ENCODE results near the gene CCL22. TPM values are rescaled to one million over a fixed set of nuclear protein-coding genes. Genes with fewer than 3 reads are reported as not detected.
A peak's percentile ranks its signal among the peaks of the same experiment; 100 is the strongest.
"Not testable (repeated sequence)": the region's sequence is repeated elsewhere in the genome, so short reads cannot be mapped to it uniquely, and the experiment has no call there.

The CCL22 gene, protein sequence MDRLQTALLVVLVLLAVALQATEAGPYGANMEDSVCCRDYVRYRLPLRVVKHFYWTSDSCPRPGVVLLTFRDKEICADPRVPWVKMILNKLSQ
- not detected for polyA plus RNA-seq (2013, experiment 1 of 2; ENCODE audit: insufficient read length)
- not detected for polyA plus RNA-seq (2013, experiment 2 of 2; ENCODE audit: insufficient read length)

GRCh38 chr16:57358527-57359095 is at the start of gene CCL22:
Gene CCL22, plus strand, starts transcription at chr16:57358783. Its CDS starts 34 bp downstream, at chr16:57358817.
- DNase-seq: no peak

DNA sequence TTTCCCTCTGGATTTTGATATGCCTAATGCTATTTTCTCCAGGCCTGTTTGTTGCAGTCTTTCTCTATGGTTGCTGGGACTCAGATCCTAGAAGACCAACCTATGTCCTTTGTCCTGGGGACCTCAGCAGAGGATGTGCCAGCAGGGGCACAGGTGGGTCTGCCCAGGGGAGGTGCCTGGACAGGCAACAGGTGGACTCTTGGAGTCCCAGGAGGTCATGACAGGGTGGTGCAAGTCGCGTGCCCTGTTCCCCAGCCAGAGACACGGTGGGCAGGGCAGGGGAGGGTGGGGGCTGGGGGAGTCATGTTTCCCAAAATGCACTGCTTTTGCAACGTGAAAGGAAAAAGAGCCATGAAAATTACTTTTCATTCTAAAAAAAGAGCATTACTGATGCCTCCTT is 47.8 kb upstream of the CCL22 start:
- DNase-seq: no peak

GRCh38 chr16:57313509-57313908 is 45.1 kb upstream of the CCL22 start:
- no peak for DNase-seq

GRCh38 chr16:57314161-57314785 is 44.3 kb upstream of the CCL22 start:
- peak; percentile 25 for DNase-seq

DNA sequence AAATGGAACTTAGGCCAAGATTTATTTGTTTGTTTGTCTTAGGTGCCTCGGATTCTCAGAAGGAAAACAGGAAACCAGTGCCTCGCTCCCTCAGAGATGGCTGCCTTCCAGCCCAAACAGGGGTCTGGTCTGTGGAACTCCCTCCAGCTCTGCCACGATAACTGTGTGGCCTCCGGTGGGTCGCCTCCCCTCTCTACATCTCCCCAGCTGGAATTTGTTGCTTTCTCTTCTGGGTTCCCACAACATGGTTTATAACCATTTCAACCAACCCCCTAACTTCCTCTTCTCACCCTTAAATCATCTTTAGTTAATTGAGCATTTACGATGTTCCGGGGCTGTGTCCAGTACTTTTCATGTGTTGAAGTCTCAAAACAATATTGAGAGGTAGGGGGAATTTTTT is 43.2 kb upstream of the CCL22 start:
- no peak for DNase-seq

GRCh38 chr16:57316390-57317017 is 42.1 kb upstream of the CCL22 start:
- peak; percentile 94 for DNase-seq

DNA sequence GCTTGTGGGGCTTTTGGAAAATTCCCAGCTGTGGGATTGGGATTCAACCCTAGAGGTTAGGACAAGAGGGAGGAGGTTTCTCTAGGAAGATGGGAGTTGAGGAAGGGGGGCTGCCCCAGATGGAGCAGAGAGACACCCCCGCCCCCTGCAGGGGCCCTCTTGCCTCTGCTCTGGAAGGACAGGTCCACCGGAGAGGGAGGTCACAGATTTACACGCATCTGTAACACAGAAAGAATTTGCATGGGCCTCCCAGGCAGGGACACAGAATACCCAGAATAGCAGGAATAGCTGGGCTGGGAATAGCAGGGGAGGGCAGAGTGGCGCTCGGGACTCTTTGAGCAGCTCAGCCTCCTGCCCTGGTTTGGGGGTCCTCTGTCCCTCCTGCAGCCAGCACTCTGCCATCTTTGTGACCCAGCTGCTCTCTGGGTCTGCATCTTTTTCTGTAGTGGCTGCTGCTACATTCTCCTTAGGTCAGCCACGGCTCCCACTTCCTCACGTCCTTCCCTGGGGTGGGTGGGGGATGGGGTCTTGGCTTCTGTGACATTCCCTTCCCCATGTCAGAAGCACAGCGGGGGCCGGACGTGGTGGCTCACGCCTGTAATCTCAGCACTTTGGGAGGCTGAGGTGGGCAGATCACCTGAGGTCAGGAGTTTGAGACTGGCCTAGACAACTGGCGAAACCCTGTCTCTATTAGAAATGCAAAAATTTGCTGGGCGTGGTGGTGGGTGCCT is 40.2 kb upstream of the CCL22 start:
- DNase-seq: peak; percentile 90

GRCh38 chr16:57319646-57320045 is 38.9 kb upstream of the CCL22 start:
- DNase-seq: no peak

GRCh38 chr16:57324749-57325148 is 33.8 kb upstream of the CCL22 start:
- no peak for DNase-seq

DNA sequence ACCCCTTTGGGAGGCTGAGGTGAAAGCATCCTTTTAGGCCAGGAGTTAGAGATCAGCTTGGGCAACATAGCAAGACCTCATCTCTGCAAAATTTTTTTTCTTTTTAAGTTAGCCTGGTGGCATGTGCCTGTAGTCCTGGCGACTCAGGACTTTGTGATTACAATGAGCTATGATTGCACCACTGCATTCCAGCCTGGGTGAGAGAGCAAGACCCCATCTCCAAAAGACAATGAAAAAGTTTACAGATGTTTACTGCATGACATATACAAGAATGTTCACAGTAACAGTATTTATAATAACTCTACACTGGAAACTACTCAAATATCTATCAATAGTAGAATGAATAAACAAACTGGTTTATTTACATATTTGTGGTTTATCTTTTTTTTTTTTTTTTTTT is 33.1 kb upstream of the CCL22 start:
- DNase-seq: peak; percentile 44

- no peak for DNase-seq
Measured at GRCh38 chr16:57329718-57330327, 28.8 kb upstream of the CCL22 start.

DNA sequence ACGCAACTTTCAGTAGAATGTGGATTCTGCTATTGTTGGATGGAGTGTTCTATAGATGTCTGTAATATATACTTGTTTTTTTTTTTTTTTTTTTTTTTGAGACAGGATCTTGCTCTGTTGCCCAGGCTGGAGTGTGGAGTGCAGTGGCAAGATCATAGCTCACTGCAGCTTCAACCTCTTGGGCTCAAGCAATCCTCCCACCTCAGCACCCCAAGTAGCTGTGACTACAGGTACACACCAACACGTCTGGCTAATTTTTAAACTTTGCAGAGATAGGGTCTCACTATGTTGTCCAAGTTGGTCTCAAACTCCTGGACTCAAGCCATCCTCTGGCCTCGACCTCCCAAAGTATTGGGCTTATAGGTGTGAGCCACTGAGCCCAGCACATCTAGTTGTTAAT is 27.2 kb upstream of the CCL22 start:
- no peak for DNase-seq

- DNase-seq: no peak
Measured at GRCh38 chr16:57333402-57333801, 25.2 kb upstream of the CCL22 start.

GRCh38 chr16:57335366-57335765 is 23.2 kb upstream of the CCL22 start:
- no peak for DNase-seq

GRCh38 chr16:57341062-57341440 is 17.5 kb upstream of the CCL22 start:
- DNase-seq: no peak

- DNase-seq: peak; percentile 96
Measured at GRCh38 chr16:57341441-57342303, 16.9 kb upstream of the CCL22 start.

- DNase-seq: not testable (repeated sequence)
Measured at GRCh38 chr16:57342606-57343005, 16.0 kb upstream of the CCL22 start.

GRCh38 chr16:57343221-57343620 is 15.4 kb upstream of the CCL22 start:
- DNase-seq: no peak

GRCh38 chr16:57344094-57344493 is 14.5 kb upstream of the CCL22 start:
- DNase-seq: not testable (repeated sequence)

DNA sequence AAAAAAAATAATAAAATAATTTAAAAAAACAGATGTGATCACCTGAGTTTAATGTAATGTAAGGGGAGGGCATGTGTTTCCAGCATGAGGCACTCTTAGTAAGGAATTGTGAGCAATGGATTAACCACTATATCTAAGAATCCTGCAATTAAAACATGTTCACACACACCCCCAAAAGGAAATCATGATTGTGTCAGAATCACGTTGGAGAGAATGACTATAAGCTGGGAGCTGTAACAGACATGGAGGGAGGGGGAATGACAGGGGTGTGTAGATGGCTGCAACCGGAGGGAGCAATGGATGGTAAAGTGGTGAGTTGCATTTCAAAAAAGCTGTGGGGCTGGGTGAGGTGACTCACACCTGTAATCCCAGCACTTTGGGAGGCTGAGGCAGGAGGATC is 13.6 kb upstream of the CCL22 start:
- DNase-seq: no peak

DNA sequence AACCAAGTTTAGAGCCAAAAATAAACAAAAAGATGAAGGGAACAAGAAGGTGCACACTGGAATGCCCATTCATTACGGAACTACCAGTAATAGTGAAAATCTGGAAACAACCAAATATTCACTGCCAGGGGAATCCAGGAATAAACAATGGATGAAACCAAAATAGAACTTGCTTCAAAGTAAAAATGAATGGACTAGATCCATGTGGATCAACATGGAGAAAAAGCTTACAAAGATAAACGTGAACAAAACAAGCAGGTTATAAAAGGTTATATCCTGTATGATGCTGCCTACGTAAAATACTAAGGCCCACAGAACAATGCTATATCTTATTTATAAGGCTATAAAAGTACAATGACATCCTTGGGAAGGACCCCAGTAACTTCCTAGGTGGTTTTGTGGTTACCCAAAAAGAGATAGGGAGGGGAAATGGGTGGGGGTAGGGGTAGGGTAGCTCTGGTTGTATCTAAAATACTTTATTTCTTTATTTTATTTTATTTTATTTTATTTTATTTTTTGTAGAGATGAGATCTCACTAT is 12.8 kb upstream of the CCL22 start:
- no peak for DNase-seq

All from fibroblast of skin of back (primary cell).